Lower lobe of right lung (tissue), 2 donors: ENCODE results near the gene ABAT. TPM values are rescaled to one million over a fixed set of nuclear protein-coding genes. Genes with fewer than 3 reads are reported as not detected.

ENCODE experiments used
- ATAC-seq, 2 donors: fragments of 200-7000 bp; cut with Tn5 transposase; one replicate each; pipeline ENCODE4 v1.9.1; 2020 to 2022; ENCODE audit warnings: mild to moderate bottlenecking in 2 of 2, moderate library complexity in 2 of 2
- DNase-seq: peaks from one replicate; pipeline ENCODE4 v3.0.0-alpha.2; 2020
- H3K27ac ChIP-seq: fragments of 200-600 bp; one replicate; pipeline ENCODE4 v1.8.0; 2022
- H3K27me3 ChIP-seq: fragments of 200-600 bp; one replicate; pipeline ENCODE4 v1.8.0; 2022; ENCODE audit warnings: low read depth
- H3K36me3 ChIP-seq: fragments of 200-600 bp; one replicate; pipeline ENCODE4 v1.8.0; 2022; ENCODE audit warnings: mild to moderate bottlenecking
- H3K4me1 ChIP-seq: fragments of 200-600 bp; one replicate; pipeline ENCODE4 v1.8.0; 2022
- H3K4me3 ChIP-seq: fragments of 200-600 bp; one replicate; pipeline ENCODE4 v1.8.0; 2022; ENCODE audit warnings: mild to moderate bottlenecking
- H3K9me3 ChIP-seq: fragments of 200-600 bp; one replicate; pipeline ENCODE4 v1.8.0; 2022
- intact Hi-C: fragments of 100-400 bp; cut with DNase I; formaldehyde crosslinking; loops from one replicate; pipeline ENCODE4 v1.11.0; 2022
- total RNA-seq: library from RNA; stranded (reverse); fragmentation: NEBNext Ultra II Directional; extraction: Animal tissue kit (Norgen Biotek cat#: 25700); gene quantifications from one replicate; pipeline ENCODE4 v1.2.1, GENCODE V29; 2021
- TF ChIP-seq, protein P1 (sequence below): fragments of 200-600 bp; IDR thresholded peaks from one replicate; pipeline ENCODE4 v1.8.0; 2022; ENCODE audit warnings: antibody characterized with exemption, mild to moderate bottlenecking
- donor health status: DM: no; HTN: yes; CAD: no; lungs with severe emphysema.

Gene ABAT
- total RNA-seq, 1 donor from 2014 or later, result 12.9 TPM

- H3K4me3 ChIP-seq, result no peak overlapping the region
- no peaks in the 10 kb centered on the region for H3K4me1 ChIP-seq
- no peak overlapping the region for H3K27ac ChIP-seq
- TF ChIP-seq, protein P1, sequence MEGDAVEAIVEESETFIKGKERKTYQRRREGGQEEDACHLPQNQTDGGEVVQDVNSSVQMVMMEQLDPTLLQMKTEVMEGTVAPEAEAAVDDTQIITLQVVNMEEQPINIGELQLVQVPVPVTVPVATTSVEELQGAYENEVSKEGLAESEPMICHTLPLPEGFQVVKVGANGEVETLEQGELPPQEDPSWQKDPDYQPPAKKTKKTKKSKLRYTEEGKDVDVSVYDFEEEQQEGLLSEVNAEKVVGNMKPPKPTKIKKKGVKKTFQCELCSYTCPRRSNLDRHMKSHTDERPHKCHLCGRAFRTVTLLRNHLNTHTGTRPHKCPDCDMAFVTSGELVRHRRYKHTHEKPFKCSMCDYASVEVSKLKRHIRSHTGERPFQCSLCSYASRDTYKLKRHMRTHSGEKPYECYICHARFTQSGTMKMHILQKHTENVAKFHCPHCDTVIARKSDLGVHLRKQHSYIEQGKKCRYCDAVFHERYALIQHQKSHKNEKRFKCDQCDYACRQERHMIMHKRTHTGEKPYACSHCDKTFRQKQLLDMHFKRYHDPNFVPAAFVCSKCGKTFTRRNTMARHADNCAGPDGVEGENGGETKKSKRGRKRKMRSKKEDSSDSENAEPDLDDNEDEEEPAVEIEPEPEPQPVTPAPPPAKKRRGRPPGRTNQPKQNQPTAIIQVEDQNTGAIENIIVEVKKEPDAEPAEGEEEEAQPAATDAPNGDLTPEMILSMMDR, result no peak
- intact Hi-C loops, result no loop called here
- DNase-seq (no peak), ATAC-seq (no peak)
- H3K9me3 ChIP-seq, result no peaks in the 10 kb centered on the region
- H3K36me3 ChIP-seq, result no peaks in the 10 kb centered on the region
- H3K27me3 ChIP-seq, result no peaks in the 10 kb centered on the region
Observed at GRCh38 chr16:8758022-8758421, 83.6 kb downstream of the ABAT start.

GRCh38 chr16:8760021-8760420 lies 85.6 kb downstream of the ABAT start:
- Histone ChIP-seq H3K27me3 (no peaks in the 10 kb centered on the region), H3K4me1 (no peaks in the 10 kb centered on the region), H3K9me3 (no peaks in the 10 kb centered on the region), H3K36me3 (peaks cover 4% of the 10 kb centered on the region), H3K27ac (no peak overlapping the region), H3K4me3 (no peak overlapping the region)
- TF ChIP-seq, protein P1, result no peak
- intact Hi-C loops, result no loop called here
- DNase-seq (no peak), ATAC-seq (no peak)

GRCh38 chr16:8761078-8761477 lies 86.7 kb downstream of the ABAT start:
- ATAC-seq (no peak), DNase-seq (no peak)
- no peaks in the 10 kb centered on the region for H3K9me3 ChIP-seq
- no peak overlapping the region for H3K4me3 ChIP-seq
- H3K27me3 ChIP-seq, result no peaks in the 10 kb centered on the region
- H3K4me1 ChIP-seq, result no peaks in the 10 kb centered on the region
- H3K27ac ChIP-seq, result no peak overlapping the region
- intact Hi-C loops, result no loop called here
- H3K36me3 ChIP-seq, result peaks cover 9% of the 10 kb centered on the region
- TF ChIP-seq, protein P1, result no peak

DNA sequence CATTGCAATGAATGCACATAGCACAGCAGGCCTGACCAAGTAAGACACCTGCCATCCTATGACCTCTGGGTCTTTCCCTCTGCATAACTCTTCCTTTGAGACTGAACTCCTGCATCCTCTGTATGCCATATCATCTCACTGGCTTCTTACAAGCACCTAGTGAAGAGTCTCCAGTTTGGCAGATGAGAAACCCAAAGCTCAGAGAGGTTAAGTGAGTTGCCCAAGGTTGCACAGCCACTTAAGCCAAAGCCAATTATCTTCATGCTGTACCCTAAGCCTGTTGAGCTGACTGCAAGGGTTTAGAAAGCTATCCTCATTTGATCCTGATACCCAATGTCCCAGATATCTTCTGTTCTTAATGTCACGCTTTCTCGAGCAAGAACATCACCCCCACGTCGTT lies 87.8 kb downstream of the ABAT start:
- no peaks in the 10 kb centered on the region for H3K9me3 ChIP-seq
- H3K27ac ChIP-seq, result no peak overlapping the region
- TF ChIP-seq, protein P1, result no peak
- no peaks in the 10 kb centered on the region for H3K4me1 ChIP-seq
- DNase-seq (no peak), ATAC-seq (no peak)
- no peak overlapping the region for H3K4me3 ChIP-seq
- intact Hi-C loops, result no loop called here
- H3K27me3 ChIP-seq, result no peaks in the 10 kb centered on the region
- peaks cover 10% of the 10 kb centered on the region for H3K36me3 ChIP-seq

DNA sequence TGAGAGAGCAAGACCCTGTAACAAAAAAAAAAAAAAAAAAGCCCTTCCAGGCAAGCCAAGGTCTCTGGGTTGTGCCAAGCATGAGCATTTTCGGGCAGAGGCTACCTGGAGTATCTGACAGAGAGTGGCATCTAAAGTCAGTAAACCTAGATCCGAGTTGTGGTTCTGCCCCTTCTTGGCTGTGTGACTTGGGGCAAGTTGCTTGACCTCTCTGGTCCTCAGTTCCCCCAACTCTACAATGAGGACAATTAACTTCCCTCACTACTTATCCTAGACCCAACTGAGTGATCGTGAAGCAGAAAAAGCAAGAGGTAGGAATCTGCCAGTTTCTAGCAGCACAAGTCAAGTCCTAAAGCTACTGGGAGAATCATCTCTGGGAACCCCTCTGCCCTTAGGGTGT lies 88.7 kb downstream of the ABAT start:
- Histone ChIP-seq H3K4me3 (no peak overlapping the region), H3K27ac (no peak overlapping the region), H3K27me3 (no peaks in the 10 kb centered on the region), H3K4me1 (no peaks in the 10 kb centered on the region), H3K9me3 (no peaks in the 10 kb centered on the region), H3K36me3 (peaks cover 14% of the 10 kb centered on the region)
- intact Hi-C loops, result no loop called here
- ATAC-seq (no peak), DNase-seq (no peak)
- TF ChIP-seq, protein P1, result no peak

GRCh38 chr16:8763899-8764298 lies 89.5 kb downstream of the ABAT start:
- H3K36me3 ChIP-seq, result peaks cover 23% of the 10 kb centered on the region
- DNase-seq, result no peak
- intact Hi-C loops, result no loop called here
- H3K9me3 ChIP-seq, result no peaks in the 10 kb centered on the region
- no peaks in the 10 kb centered on the region for H3K27me3 ChIP-seq
- H3K4me1 ChIP-seq, result no peaks in the 10 kb centered on the region
- H3K27ac ChIP-seq, result no peak overlapping the region
- TF ChIP-seq, protein P1, result no peak
- no peak overlapping the region for H3K4me3 ChIP-seq
- ATAC-seq, result no peak
